KMS-11 (cell line): ENCODE data around the gene TAF11.
A peak's percentile ranks its signal among the peaks of the same experiment; 100 is the strongest.

Source experiments
- H2AFZ ChIP-seq: fragments of 200-600 bp; sonication (generic); 2 replicates; pipeline ENCODE4 v1.6.1; 2016; ENCODE audit warnings: antibody characterized with exemption, mixed run types, low read depth
- H3K27ac ChIP-seq: fragments of 200-600 bp; sonication (generic); 2 replicates; pipeline ENCODE4 v1.6.1; 2016; ENCODE audit warnings: mild to moderate bottlenecking, mixed run types
- H3K27me3 ChIP-seq: fragments of 200-600 bp; sonication (generic); 2 replicates; pipeline ENCODE4 v1.6.1; 2017; ENCODE audit warnings: mild to moderate bottlenecking, low read depth, mixed run types, moderate library complexity; ENCODE audit not compliant: insufficient read depth
- H3K36me3 ChIP-seq: fragments of 200-600 bp; sonication (generic); 2 replicates; pipeline ENCODE4 v1.6.1; 2017; ENCODE audit warnings: mild to moderate bottlenecking, mixed run types; ENCODE audit not compliant: insufficient read depth
- H3K4me1 ChIP-seq: fragments of 200-600 bp; sonication (generic); 2 replicates; pipeline ENCODE4 v1.6.1; 2016; ENCODE audit warnings: mild to moderate bottlenecking, low read depth, mixed run types; ENCODE audit not compliant: poor library complexity, severe bottlenecking
- H3K4me2 ChIP-seq: fragments of 200-600 bp; sonication (generic); 2 replicates; pipeline ENCODE4 v1.7.0; 2016; ENCODE audit warnings: mild to moderate bottlenecking, mixed run types
- H3K4me3 ChIP-seq: fragments of 200-600 bp; sonication (generic); IDR thresholded peaks from 2 replicates; pipeline ENCODE4 v1.6.1; 2017; ENCODE audit warnings: low read depth, low read length, mixed read lengths; ENCODE audit not compliant: insufficient read depth
- H3K79me2 ChIP-seq: fragments of 200-600 bp; sonication (generic); 2 replicates; pipeline ENCODE4 v1.6.1; 2016; ENCODE audit warnings: low read depth, mixed run types; ENCODE audit not compliant: insufficient read depth
- H3K9ac ChIP-seq: fragments of 200-600 bp; sonication (generic); 2 replicates; pipeline ENCODE4 v1.6.1; 2016; ENCODE audit warnings: mild to moderate bottlenecking, mixed run types
- H4K20me1 ChIP-seq: fragments of 200-600 bp; sonication (generic); 2 replicates; pipeline ENCODE4 v1.6.1; 2016; ENCODE audit warnings: mild to moderate bottlenecking, mixed run types; ENCODE audit not compliant: insufficient read depth
- CTCF ChIP-seq: fragments of 200-600 bp; sonication (generic); conservative IDR thresholded peaks from 2 replicates; pipeline ENCODE4 v1.6.1; 2017; ENCODE audit warnings: low read depth, mild to moderate bottlenecking, antibody characterized with exemption, low read length, moderate library complexity, mixed read lengths

Gene TAF11

GRCh38 chr6:34894693-34895092, 6.9 kb upstream of the TAF11 start:
- no peak for TF ChIP-seq CTCF
- Histone ChIP-seq H3K4me2 (no peak overlapping the region), H3K9ac (no peak overlapping the region), H3K36me3 (no peaks in the 10 kb centered on the region), H3K4me1 (peaks cover 13% of the 10 kb centered on the region), H3K27me3 (no peaks in the 10 kb centered on the region), H3K4me3 (no peak overlapping the region), H3K79me2 (peaks cover 18% of the 10 kb centered on the region; the same call in 1 of the 2 replicates), H3K27ac (no peak overlapping the region), H4K20me1 (no peaks in the 10 kb centered on the region), H2AFZ (no peak overlapping the region)

- no peak overlapping the region for H3K4me2 ChIP-seq
- peaks cover 33% of the 10 kb centered on the region for H3K79me2 ChIP-seq
- peaks cover 23% of the 10 kb centered on the region for H3K4me1 ChIP-seq
- H3K9ac ChIP-seq: no peak overlapping the region
- no peaks in the 10 kb centered on the region for H4K20me1 ChIP-seq
- no peak overlapping the region for H3K27ac ChIP-seq
- H3K36me3 ChIP-seq: no peaks in the 10 kb centered on the region
- H3K4me3 ChIP-seq: no peak overlapping the region
- TF ChIP-seq CTCF: no peak
- H3K27me3 ChIP-seq: no peaks in the 10 kb centered on the region
- H2AFZ ChIP-seq: no peak overlapping the region
Observed at GRCh38 chr6:34891296-34891695, 3.5 kb upstream of the TAF11 start.

GRCh38 chr6:34890533-34890925, 2.7 kb upstream of the TAF11 start:
- Histone ChIP-seq H3K27ac (no peak overlapping the region), H3K9ac (no peak overlapping the region), H2AFZ (no peak overlapping the region), H3K27me3 (no peaks in the 10 kb centered on the region), H3K4me1 (peaks cover 23% of the 10 kb centered on the region), H4K20me1 (no peaks in the 10 kb centered on the region), H3K36me3 (no peaks in the 10 kb centered on the region), H3K4me3 (no peak overlapping the region), H3K4me2 (peak overlapping the region; percentile 55), H3K79me2 (peaks cover 41% of the 10 kb centered on the region)
- TF ChIP-seq CTCF: no peak

GRCh38 chr6:34888874-34889555, 1.2 kb upstream of the TAF11 start, which contains the start of gene ANKS1A:
TSS of gene ANKS1A (plus strand) at chr6:34889255. CDS start at chr6:34889403, 148 bp downstream.
- Histone ChIP-seq H2AFZ (peak within 1 kb of the TSS; percentile 81), H3K36me3 (no peaks in the 10 kb centered on the region), H3K27ac (peak within 1 kb of the TSS; percentile 57), H3K9ac (peak within 1 kb of the TSS; percentile 74), H3K79me2 (peaks cover 42% of the 10 kb centered on the region), H3K27me3 (no peaks in the 10 kb centered on the region), H4K20me1 (no peaks in the 10 kb centered on the region), H3K4me3 (no peak within 1 kb of the TSS), H3K4me1 (peaks cover 23% of the 10 kb centered on the region), H3K4me2 (peak within 1 kb of the TSS; percentile 75)
- no peak for TF ChIP-seq CTCF
